Measurements from ENCODE around the gene FAM89A.

Gene FAM89A

DNA sequence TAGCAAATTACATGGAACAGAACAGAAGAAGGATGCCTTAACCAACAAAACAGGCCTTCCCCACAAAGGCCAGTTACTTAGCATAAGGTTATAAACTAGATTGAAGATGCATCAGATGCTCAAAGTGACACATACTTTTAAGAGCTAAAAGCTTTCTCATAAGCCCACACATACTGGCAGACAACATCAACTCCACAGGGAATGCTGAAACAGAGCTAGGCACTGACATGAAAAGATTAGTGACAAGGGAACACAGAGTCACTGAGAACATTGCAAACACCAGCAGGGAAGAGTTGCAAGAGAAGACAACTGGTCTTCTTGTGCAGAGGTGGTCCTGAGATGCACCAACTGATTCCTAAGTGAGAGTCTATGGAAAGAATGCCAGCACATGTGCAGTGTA lies 68.3 kb downstream of the FAM89A start:
- DNase-seq (ENCODE audit: low spot score) = no peak
- TF ChIP-seq, protein P1, sequence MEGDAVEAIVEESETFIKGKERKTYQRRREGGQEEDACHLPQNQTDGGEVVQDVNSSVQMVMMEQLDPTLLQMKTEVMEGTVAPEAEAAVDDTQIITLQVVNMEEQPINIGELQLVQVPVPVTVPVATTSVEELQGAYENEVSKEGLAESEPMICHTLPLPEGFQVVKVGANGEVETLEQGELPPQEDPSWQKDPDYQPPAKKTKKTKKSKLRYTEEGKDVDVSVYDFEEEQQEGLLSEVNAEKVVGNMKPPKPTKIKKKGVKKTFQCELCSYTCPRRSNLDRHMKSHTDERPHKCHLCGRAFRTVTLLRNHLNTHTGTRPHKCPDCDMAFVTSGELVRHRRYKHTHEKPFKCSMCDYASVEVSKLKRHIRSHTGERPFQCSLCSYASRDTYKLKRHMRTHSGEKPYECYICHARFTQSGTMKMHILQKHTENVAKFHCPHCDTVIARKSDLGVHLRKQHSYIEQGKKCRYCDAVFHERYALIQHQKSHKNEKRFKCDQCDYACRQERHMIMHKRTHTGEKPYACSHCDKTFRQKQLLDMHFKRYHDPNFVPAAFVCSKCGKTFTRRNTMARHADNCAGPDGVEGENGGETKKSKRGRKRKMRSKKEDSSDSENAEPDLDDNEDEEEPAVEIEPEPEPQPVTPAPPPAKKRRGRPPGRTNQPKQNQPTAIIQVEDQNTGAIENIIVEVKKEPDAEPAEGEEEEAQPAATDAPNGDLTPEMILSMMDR (IDR thresholded peaks at IDR 0.05; ENCODE audit: extremely low read depth, missing control alignments) = no peak

- TF ChIP-seq, protein P1 (IDR thresholded peaks at IDR 0.05; ENCODE audit: extremely low read depth, missing control alignments) = no peak
- DNase-seq (ENCODE audit: low spot score) = no peak
Observed at GRCh38 chr1:230970432-230970831, 69.6 kb downstream of the FAM89A start.
